ENCODE data around the gene GUK1.

Gene GUK1

DNA sequence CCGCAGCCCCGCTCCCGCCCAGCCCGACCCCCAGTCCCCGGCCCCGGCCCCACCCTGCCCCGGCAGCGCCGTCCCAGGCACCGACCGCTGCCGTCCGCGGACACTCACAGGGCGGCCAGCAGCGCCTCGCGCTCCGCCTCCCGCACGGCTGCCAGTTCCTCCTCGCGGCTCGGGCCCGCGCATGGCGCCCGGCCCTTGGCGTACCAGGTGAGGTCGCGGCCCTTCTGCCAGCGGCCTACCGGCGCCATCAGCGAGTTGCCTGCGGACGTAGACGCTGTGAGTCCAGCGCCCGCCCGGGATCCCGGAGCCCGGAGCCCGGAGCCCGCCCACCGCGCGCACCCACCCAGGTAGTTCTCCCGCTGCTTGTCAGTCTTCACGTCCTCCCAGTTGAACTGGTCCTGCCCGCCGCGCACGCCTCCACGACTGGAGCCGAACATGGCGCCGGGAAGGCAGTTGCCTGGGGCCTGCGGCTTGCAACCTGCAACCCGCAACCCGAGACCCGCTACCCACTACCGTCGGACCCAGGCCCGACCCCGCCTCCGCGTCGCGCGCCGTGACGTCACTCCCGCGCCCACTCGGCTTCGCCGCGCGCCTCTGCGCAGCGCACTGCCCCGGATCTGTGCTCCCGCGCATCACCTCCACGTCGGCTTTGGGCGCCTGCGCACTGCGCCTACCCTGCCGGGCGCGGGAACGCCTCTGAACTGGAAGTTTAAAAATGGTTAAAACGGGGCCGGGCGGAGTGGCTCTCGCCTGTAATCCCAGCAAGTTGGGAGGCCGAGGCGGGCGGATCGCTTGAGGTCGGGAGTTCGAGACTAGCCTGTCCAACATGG lies 37.1 kb upstream of the GUK1 start, which contains the start of gene C1orf35:
C1orf35 (minus strand) TSS at position 535 of the 830 bp plus-strand sequence; CDS start at position 437, 98 bp downstream.
- TF ChIP-seq, protein P1, sequence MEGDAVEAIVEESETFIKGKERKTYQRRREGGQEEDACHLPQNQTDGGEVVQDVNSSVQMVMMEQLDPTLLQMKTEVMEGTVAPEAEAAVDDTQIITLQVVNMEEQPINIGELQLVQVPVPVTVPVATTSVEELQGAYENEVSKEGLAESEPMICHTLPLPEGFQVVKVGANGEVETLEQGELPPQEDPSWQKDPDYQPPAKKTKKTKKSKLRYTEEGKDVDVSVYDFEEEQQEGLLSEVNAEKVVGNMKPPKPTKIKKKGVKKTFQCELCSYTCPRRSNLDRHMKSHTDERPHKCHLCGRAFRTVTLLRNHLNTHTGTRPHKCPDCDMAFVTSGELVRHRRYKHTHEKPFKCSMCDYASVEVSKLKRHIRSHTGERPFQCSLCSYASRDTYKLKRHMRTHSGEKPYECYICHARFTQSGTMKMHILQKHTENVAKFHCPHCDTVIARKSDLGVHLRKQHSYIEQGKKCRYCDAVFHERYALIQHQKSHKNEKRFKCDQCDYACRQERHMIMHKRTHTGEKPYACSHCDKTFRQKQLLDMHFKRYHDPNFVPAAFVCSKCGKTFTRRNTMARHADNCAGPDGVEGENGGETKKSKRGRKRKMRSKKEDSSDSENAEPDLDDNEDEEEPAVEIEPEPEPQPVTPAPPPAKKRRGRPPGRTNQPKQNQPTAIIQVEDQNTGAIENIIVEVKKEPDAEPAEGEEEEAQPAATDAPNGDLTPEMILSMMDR (IDR thresholded peaks at IDR 0.05; ENCODE audit: insufficient read depth, low read length, missing control alignments): no peak
- DNase-seq (ENCODE audit: low read depth, low spot score): no peak
- ChIA-PET POLR2A (no interaction called here), CTCF (no interaction called here)
- peak within 1 kb of the TSS; percentile 93 for H3K4me3 ChIP-seq (ENCODE audit: low read depth, low read length)

DNA sequence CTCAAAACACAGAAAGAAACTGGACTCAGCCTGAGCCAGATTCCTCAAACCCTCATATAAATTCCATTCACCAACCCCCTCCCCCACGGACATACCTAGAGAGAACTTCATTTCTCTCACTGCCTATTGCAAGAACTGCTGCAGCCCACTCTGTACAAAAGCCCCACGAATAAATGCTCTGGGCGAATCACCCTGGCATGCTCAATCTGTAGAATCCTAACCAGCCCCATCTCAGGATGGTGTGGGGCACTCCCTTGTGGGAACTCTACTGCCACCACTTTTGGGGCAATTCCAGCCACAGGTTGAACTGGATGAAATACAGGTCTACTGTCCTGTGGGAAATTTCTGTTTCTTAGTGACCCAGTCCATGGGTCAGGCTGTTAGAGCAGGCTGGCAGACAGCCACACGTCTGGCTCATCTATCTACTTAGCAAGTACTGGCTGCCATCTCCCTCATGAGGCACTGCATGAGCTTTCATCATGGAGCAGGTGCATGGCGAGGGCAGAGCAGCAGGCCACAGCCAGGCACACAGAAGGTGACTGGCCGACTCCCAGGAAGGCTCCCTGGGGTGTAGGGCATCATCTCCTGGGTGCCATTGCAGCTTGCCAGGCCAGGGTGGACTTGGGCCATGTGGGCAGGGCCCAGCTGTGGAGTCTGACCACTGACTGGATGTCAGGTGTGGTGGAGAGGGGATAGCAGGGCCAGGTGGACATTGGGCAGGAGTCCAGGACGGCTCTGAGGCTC lies 35.4 kb upstream of the GUK1 start:
- no peak for DNase-seq (ENCODE audit: low read depth, low spot score)
- TF ChIP-seq, protein P1 (IDR thresholded peaks at IDR 0.05; ENCODE audit: insufficient read depth, low read length, missing control alignments): no peak
- ChIA-PET POLR2A (no interaction called here), CTCF (interaction anchor here (1.4 kb wide), 1 partner anchor 61 kb away, joined by 3 read pairs; the partner anchor contains the start of gene IBA57)
- H3K4me3 ChIP-seq (ENCODE audit: low read depth, low read length): no peak overlapping the region

DNA sequence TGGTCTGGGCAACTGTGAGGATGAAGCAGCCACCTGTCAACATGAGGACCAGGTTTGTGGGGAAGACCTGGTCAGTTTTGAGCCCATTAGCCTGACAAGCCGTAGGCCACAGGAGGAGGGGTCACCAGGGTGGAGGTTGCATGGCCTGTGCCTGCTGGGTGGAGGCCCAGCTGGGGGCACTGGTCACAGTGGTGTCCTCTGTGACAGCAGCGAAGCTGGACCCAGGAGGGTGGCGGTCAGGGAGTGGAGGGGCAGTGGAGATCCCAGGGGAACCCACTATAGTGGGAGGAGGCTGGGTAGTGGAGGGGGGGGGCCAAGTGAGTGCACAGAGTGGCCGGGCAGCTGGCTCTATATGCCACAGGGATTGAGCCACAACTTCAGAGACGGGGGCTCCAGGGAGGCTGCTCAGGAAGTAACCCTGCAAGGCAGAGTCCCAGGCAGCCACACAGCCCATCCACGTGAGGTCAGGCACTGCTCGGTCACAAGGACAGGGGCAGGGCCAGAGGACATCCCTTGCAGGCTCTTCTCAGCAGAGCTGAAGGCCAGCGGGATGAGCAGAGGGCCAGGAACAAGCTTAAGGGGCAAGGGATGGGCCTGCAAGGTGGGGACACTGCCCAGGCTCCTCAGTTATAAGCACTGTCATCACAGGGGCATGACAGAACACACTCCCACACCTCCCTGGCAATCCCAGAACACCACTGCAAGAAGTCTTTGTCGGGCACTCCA lies 34.6 kb upstream of the GUK1 start:
- H3K4me3 ChIP-seq (ENCODE audit: low read depth, low read length): no peak overlapping the region
- DNase-seq (ENCODE audit: low read depth, low spot score): no peak
- TF ChIP-seq, protein P1 (IDR thresholded peaks at IDR 0.05; ENCODE audit: insufficient read depth, low read length, missing control alignments): no peak
- POLR2A ChIA-PET: interaction anchor here (1.3 kb wide), 1 partner anchor 23 kb away, joined by 4 read pairs; the partner anchor contains the start of gene ARF1
- CTCF ChIA-PET: interaction anchor here (1.3 to 1.4 kb wide), 2 partner anchors 25 to 60 kb away, joined by 3 to 4 read pairs; partner anchors contain the start of gene IBA57

DNA sequence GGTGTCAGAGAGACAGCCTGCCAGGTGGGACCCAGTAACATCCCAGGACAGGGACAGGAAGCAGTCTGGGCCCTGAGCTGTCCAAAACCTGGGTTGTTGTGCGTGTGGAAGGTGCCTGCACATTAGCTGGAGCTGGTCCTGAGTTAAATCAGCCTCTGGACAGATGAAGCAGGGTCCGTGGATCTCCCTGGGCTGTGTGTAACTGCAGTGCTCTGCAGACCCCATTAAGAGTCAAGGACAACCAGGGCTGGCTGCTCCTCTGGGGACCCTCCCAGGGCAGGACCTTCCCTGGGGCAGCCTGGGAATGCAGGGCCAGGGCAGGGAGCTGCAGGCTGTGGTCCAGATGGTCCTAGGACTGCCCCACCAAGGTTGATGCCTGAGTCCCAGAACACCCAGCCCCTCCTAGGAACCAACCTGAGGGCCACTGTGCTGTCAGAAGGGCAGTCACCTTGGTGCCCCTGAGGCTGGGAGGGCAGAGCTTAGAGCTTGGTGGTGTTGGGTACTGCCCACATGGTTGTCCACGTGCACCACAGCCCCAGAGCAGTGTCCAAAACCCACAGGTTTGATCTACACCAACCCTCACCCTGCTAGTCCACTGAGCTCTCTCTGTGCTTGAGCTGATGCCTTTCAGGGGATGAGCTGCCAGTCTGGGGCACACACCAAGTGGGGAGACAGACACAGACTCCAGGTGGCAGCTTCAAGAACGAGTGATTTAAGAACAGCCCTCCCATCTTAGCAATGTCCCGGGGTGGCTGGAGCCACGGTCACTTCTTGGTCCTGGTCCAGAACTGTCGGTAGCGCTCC lies 33.9 kb upstream of the GUK1 start:
- POLR2A ChIA-PET: interaction anchor here (1.3 kb wide), 1 partner anchor 24 kb away, joined by 4 read pairs; the partner anchor contains the start of gene ARF1
- CTCF ChIA-PET: interaction anchor here (0.7 to 1.3 kb wide), 3 partner anchors 25 to 60 kb away, joined by 3 to 5 read pairs (median 4); no protein-coding TSS in a partner anchor
- TF ChIP-seq, protein P1 (IDR thresholded peaks at IDR 0.05; ENCODE audit: insufficient read depth, low read length, missing control alignments): no peak
- no peak overlapping the region for H3K4me3 ChIP-seq (ENCODE audit: low read depth, low read length)
- DNase-seq (ENCODE audit: low read depth, low spot score): no peak

DNA sequence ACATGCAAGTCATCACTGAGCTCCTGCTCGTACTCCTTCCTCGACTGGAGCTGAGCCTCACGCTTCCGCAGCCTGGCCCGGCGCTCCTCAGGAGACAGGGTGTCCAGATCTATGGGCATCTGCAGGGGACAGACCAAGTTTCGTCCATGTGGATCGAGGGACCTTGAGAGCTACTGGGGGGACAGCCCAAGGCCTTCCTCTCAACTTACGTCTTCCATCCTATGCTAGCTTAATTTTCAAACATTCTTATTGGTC lies 33.4 kb upstream of the GUK1 start:
- POLR2A ChIA-PET: interaction anchor here (1.3 kb wide), 1 partner anchor 25 kb away, joined by 4 read pairs; the partner anchor contains the start of gene ARF1
- CTCF ChIA-PET: interaction anchor here (0.7 to 1.3 kb wide), 3 partner anchors 24 to 60 kb away, joined by 3 to 5 read pairs (median 4); no protein-coding TSS in a partner anchor

More for the DNA sequence above, 33.4 kb upstream of the GUK1 start:
- TF ChIP-seq, protein P1 (IDR thresholded peaks at IDR 0.05; ENCODE audit: insufficient read depth, low read length, missing control alignments): no peak
- DNase-seq (ENCODE audit: low read depth, low spot score): no peak
- H3K4me3 ChIP-seq (ENCODE audit: low read depth, low read length): no peak overlapping the region

Measured in AG04449 (cell line).